Heart left ventricle (tissue), 13 donors: ENCODE measurements around the gene MED29.

Experiments used
- POLR2A ChIP-seq, 2 donors: fragments of 450-650 bp; IDR thresholded peaks; one replicate each; pipeline ENCODE4 v1.6.1; 2017; ENCODE audit warnings: antibody characterized with exemption in 2 of 2, mild to moderate bottlenecking in 2 of 2, moderate library complexity in 2 of 2
- TF ChIP-seq, protein P1 (sequence below), 12 donors: fragments of 200-600 bp; sonication (generic) in 4 of 12; IDR thresholded peaks; one replicate each; pipeline versions ENCODE4 v1.5.0 to v1.8.0; 2018 to 2022; ENCODE audit warnings: antibody characterized with exemption in 12 of 12, mild to moderate bottlenecking in 5 of 12
- donor health status: ischemic (EF 13 %, LVEDD 7.1; RV severe dilation, severe dysfunction).
- donor health status: DM: no; HTN: yes; CAD: no.
- donor health status: DM: no; HTN: no; CAD: no.
- donor health status: ischemic (EF 25% LVEDD 6.9; RV normal size, moderate dysfunction).
- donor health status: ischemic (EF 25% LVEDD 5.7; RV mildly dilated, moderate dysfunction).
- donor health status: ischemic (EF 35%, LVEDD 5.7; RV mildly dilated, moderate dysfunction).
- donor health status: nonischemic (EF 11% LVEDD 7.7; RV severe dilation, severe dysfunction).
- donor health status: DM: yes; HTN: yes; CAD: no.
- donor health status: PGD.
- donor health status: ischemic (EF 29% LVEDD 5.4; RV normal size, mild dysfunction).
- donor health status: nonischemic (EF 23%, LVEDD 6.1; RV moderate dilation, normal function).

DNA sequence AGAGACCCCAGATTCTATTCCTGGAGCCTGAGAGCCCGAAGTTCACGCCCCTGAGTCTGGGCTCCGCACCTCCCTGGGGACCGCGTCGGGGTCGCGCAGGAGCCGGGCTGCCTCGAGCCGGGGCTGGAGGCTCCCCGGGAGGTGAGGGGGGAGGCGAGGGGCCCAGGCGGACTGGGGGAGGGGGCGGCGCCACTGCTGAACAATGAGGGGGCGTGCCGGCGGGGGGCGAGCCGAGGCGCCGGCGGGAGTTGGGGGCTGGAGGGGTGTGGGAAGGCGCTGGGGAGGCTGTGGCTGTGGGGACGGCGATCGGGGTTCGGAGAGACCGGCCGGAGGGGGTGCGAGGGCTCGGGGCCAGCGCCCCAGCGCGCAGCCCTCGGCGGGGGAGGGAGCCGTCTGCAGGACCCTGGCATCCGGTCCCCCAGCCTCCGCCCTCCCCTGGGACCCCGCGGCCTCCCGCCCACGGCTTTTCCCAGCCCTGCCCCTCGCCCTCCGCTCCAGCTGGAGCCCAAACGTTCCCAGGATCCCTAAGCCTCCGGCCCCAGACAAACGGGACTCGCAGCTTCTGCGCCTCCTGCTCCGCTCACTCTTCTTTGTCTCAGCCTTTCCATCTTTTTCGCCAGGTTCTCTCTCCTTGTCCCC lies 22.2 kb downstream of the MED29 start:
- TF ChIP-seq, protein P1, sequence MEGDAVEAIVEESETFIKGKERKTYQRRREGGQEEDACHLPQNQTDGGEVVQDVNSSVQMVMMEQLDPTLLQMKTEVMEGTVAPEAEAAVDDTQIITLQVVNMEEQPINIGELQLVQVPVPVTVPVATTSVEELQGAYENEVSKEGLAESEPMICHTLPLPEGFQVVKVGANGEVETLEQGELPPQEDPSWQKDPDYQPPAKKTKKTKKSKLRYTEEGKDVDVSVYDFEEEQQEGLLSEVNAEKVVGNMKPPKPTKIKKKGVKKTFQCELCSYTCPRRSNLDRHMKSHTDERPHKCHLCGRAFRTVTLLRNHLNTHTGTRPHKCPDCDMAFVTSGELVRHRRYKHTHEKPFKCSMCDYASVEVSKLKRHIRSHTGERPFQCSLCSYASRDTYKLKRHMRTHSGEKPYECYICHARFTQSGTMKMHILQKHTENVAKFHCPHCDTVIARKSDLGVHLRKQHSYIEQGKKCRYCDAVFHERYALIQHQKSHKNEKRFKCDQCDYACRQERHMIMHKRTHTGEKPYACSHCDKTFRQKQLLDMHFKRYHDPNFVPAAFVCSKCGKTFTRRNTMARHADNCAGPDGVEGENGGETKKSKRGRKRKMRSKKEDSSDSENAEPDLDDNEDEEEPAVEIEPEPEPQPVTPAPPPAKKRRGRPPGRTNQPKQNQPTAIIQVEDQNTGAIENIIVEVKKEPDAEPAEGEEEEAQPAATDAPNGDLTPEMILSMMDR (IDR thresholded peaks at IDR 0.05), result no peak
- TF ChIP-seq POLR2A (IDR thresholded peaks at IDR 0.05), result no peak
